GM12878 (cell line): ENCODE data around the gene RIPK4. TPM values are rescaled to one million over a fixed set of nuclear protein-coding genes. Genes with fewer than 3 reads are reported as not detected.

Experiments used
- ATAC-seq: fragments of 200-7000 bp; cut with Tn5 transposase; 3 replicates; pipeline ENCODE4 v1.9.1; 2020; ENCODE audit warnings: mild to moderate bottlenecking, moderate library complexity
- BruUV-seq: library from RNA; stranded (reverse); fragments of 400-500 nt; replicated peaks from 2 replicates; lab custom pipeline; 2021; lab: Mats Ljungman, UMichigan
- CTCF ChIA-PET: fragments of 300-600 bp; sonication (Branson Sonifier 250); formaldehyde crosslinking; extraction: SDS; loops from one replicate; lab custom pipeline; 2021; ENCODE audit warnings: inconsistent platforms; lab: Yijun Ruan, JAX
- POLR2A ChIA-PET: fragments of 350-600 bp; formaldehyde crosslinking; extraction: SDS; loops from one replicate; lab custom pipeline; 2021; ENCODE audit warnings: inconsistent platforms; lab: Charles Lee
- RAD21 ChIA-PET: fragments of 300-600 bp; sonication (Branson Sonifier 250); formaldehyde crosslinking; loops from one replicate; lab custom pipeline; 2023; ENCODE audit warnings: antibody characterized with exemption; ENCODE audit not compliant: unreplicated experiment; lab: Charles Lee
- SMC1A ChIA-PET: fragments of 300-600 bp; sonication (Branson Sonifier 250); formaldehyde crosslinking; loops from one replicate; lab custom pipeline; 2023; ENCODE audit not compliant: unreplicated experiment, uncharacterized antibody; lab: Charles Lee
- DNase-seq: peaks from one replicate; pipeline ENCODE4 v3.0.0-alpha.2; 2011; ENCODE audit warnings: low read depth, low spot score
- FAIRE-seq: peaks from 3 replicates; lab custom pipeline; 2011; peaks lifted over from hg19 to GRCh38; lab: Jason Lieb, UNC
- H2AFZ ChIP-seq: 2 replicates; pipeline ENCODE4 v1.6.0; 2011; ENCODE audit warnings: low read depth, low read length, control low read depth; ENCODE audit not compliant: control insufficient read depth
- H3K27ac ChIP-seq: 2 replicates; pipeline ENCODE4 v1.5.1; 2011; ENCODE audit warnings: control low read depth; ENCODE audit not compliant: control insufficient read depth, insufficient read depth
- H3K27me3 ChIP-seq, 2 experiments: replicated peaks in 1 of 2; 2 replicates each; pipeline versions ENCODE4 v1.6.0 to v1.6.1; 2011; ENCODE audit warnings: low read length in 1 of 2; ENCODE audit not compliant: control insufficient read depth in 2 of 2, insufficient read depth in 2 of 2
- H3K36me3 ChIP-seq, 2 experiments: 2 replicates each; pipeline ENCODE4 v1.5.1; 2011; ENCODE audit warnings: low read length in 1 of 2; ENCODE audit not compliant: control insufficient read depth in 2 of 2, insufficient read depth in 2 of 2
- H3K4me1 ChIP-seq: 2 replicates; pipeline ENCODE4 v1.6.1; 2011; ENCODE audit warnings: mild to moderate bottlenecking, low read length, moderate library complexity, mixed read lengths; ENCODE audit not compliant: control insufficient read depth, insufficient read depth
- H3K4me2 ChIP-seq: 2 replicates; pipeline ENCODE4 v1.6.0; 2011; ENCODE audit warnings: control low read depth; ENCODE audit not compliant: control insufficient read depth, insufficient read depth
- H3K4me3 ChIP-seq: fragments of 200-600 bp; sonication (generic); 2 replicates; pipeline ENCODE4 v1.5.1; 2016
- H3K79me2 ChIP-seq: 2 replicates; pipeline ENCODE4 v1.6.0; 2011; ENCODE audit warnings: low read length; ENCODE audit not compliant: control insufficient read depth, insufficient read depth
- H3K9ac ChIP-seq: 2 replicates; pipeline ENCODE4 v1.8.0; 2011; ENCODE audit warnings: low read length, control low read depth, mixed read lengths; ENCODE audit not compliant: control insufficient read depth, insufficient read depth
- H3K9me3 ChIP-seq: replicated peaks from 3 replicates; pipeline ENCODE4 v1.5.1; 2011; ENCODE audit warnings: mild to moderate bottlenecking, low read length; ENCODE audit not compliant: control insufficient read depth, insufficient read depth
- H4K20me1 ChIP-seq: 2 replicates; pipeline ENCODE4 v1.6.0; 2011; ENCODE audit not compliant: control insufficient read depth, insufficient read depth
- ATF3 ChIP-seq: IDR thresholded peaks from 2 replicates; pipeline ENCODE4 v1.6.1; 2011; ENCODE audit warnings: low read depth, mild to moderate bottlenecking, low read length, moderate library complexity, borderline replicate concordance; ENCODE audit errors: extremely low read depth
- BRCA1 ChIP-seq: IDR thresholded peaks from 2 replicates; pipeline ENCODE4 v1.6.1; 2011; ENCODE audit warnings: low read depth, low read length, improper control_type of control experiment
- CHD2 ChIP-seq: IDR thresholded peaks from 2 replicates; pipeline ENCODE4 v1.6.1; 2011; ENCODE audit warnings: low read depth, low read length, improper control_type of control experiment, borderline replicate concordance
- EGR1 ChIP-seq, 2 experiments: IDR thresholded peaks; 1 replicate in 1 of 2; 2 replicates in 1 of 2; pipeline ENCODE4 v1.6.1; 2011 to 2012; ENCODE audit warnings: low read depth in 2 of 2, low read length in 2 of 2, borderline replicate concordance in 1 of 2, mild to moderate bottlenecking in 1 of 2, moderate library complexity in 1 of 2
- IKZF2 ChIP-seq, 2 experiments: fragments of 450-650 bp; IDR thresholded peaks; 2 replicates each; pipeline ENCODE4 v1.6.1; 2017; ENCODE audit warnings: mild to moderate bottlenecking in 2 of 2, moderate library complexity in 2 of 2
- MTA2 ChIP-seq: fragments of 450-650 bp; IDR thresholded peaks from 2 replicates; pipeline ENCODE4 v1.6.1; 2016; ENCODE audit warnings: low read depth, mild to moderate bottlenecking, moderate library complexity
- MYB ChIP-seq: fragments of 150-350 bp; IDR thresholded peaks from 2 replicates; pipeline ENCODE4 v1.6.1; 2014; ENCODE audit warnings: mild to moderate bottlenecking, low read depth, low read length, borderline replicate concordance
- NFYB ChIP-seq: IDR thresholded peaks from 2 replicates; pipeline ENCODE4 v1.6.1; 2011; ENCODE audit warnings: low read depth, mild to moderate bottlenecking, low read length, improper control_type of control experiment, moderate library complexity; ENCODE audit not compliant: insufficient read depth
- NKRF ChIP-seq: fragments of 450-650 bp; conservative IDR thresholded peaks from 2 replicates; pipeline ENCODE4 v1.6.1; 2017; ENCODE audit warnings: mild to moderate bottlenecking, moderate library complexity
- RUNX3 ChIP-seq: IDR thresholded peaks from 2 replicates; pipeline ENCODE4 v1.6.1; 2012; ENCODE audit warnings: low read length, inconsistent platforms
- SMARCA5 ChIP-seq: fragments of 450-650 bp; IDR thresholded peaks from 2 replicates; pipeline ENCODE4 v1.6.1; 2017; ENCODE audit warnings: mild to moderate bottlenecking
- TCF7 ChIP-seq: IDR thresholded peaks from 2 replicates; pipeline ENCODE4 v1.6.1; 2014; ENCODE audit warnings: antibody characterized with exemption, borderline replicate concordance
- ZBTB11 ChIP-seq: fragments of 450-650 bp; formaldehyde crosslinking; IDR thresholded peaks from 2 replicates; pipeline ENCODE4 v1.5.0; 2022; ENCODE audit warnings: mild to moderate bottlenecking, missing genetic modification characterization
- ZNF384 ChIP-seq: IDR thresholded peaks from 2 replicates; pipeline ENCODE4 v1.6.1; 2012; ENCODE audit warnings: low read depth, mild to moderate bottlenecking, low read length, improper control_type of control experiment, borderline replicate concordance
- WGBS: methylation state at CpG from one replicate; pipeline ENCODE4 v1.1.6; 2016; ENCODE audit warnings: low lambda C conversion rate; ENCODE audit not compliant: insufficient replicate concordance, insufficient coverage; ENCODE audit errors: missing lambda C conversion rate; 5-methylcytosine and 5-hydroxymethylcytosine counted together
- in situ Hi-C: fragments of 300-500 bp; cut with MboI; formaldehyde crosslinking; loops from 9 replicates; pipeline ENCODE4 v1.14.3; 2018; ENCODE audit warnings: mixed read lengths
- intact Hi-C: fragments of 100-400 bp; cut with micrococcal nuclease; formaldehyde crosslinking; loops from one replicate; pipeline ENCODE4 v1.14.2; 2022; ENCODE audit not compliant: unreplicated experiment
- polyA plus RNA-seq, 11 experiments: library from polyadenylated mRNA; depleted of rRNA in 4 of 11; unstranded in 6 of 11; stranded (reverse) in 5 of 11; fragments of >200 nt; fragmentation: Nextera tagmentation in 4 of 11; fragmentation: Illumina TruSeq in 1 of 11; extraction: Ambion mirVana in 4 of 11; extraction: Trizol in 1 of 11; gene quantifications; 1 replicate in 1 of 11; 2 replicates in 10 of 11; pipeline versions ENCODE4 v1.2.1 to v1.2.3, GENCODE V29; 2011 to 2016; ENCODE audit warnings: inconsistent platforms in 2 of 11, missing spikeins in 2 of 11, low read depth in 1 of 11
- total RNA-seq, 4 experiments: library from RNA; depleted of rRNA in 3 of 4; stranded (reverse); fragments of >200 nt in 3 of 4; fragmentation: Illumina TruSeq in 1 of 4; extraction: Trizol in 1 of 4; gene quantifications; 2 replicates each; pipeline versions ENCODE4 v1.2.1 to v1.2.3, GENCODE V29; 2013 to 2021

The RIPK4 gene
- total and polyA plus RNA-seq, 10 of the 15 experiments (the other 5 are each of a cell fraction or from before 2014, with no cell fraction given), result 0.05 TPM; not detected in 9

GRCh38 chr21:41763398-41763931, 3.4 kb downstream of the RIPK4 start:
- in situ Hi-C loops, result no loop called here
- ChIA-PET RAD21 (interaction anchor here (2.9 kb wide), 1 partner anchor 151 kb away, joined by 9 read pairs; no protein-coding TSS in a partner anchor), POLR2A (no interaction called here), SMC1A (no interaction called here), CTCF (interaction anchor here (0.8 to 1.3 kb wide), 2 partner anchors 15 to 150 kb away, joined by 3 read pairs; no protein-coding TSS in a partner anchor)
- intact Hi-C loops, result no loop called here
- Histone ChIP-seq H3K4me3 (no peak overlapping the region), H3K4me1 (no peaks in the 10 kb centered on the region), H3K27me3 (peaks cover 19 to 30% of the 10 kb centered on the region in 2 experiments), H3K36me3 (no peaks in the 10 kb centered on the region), H3K27ac (no peak overlapping the region), H3K79me2 (no peaks in the 10 kb centered on the region), H4K20me1 (no peaks in the 10 kb centered on the region), H3K9ac (no peak overlapping the region), H2AFZ (no peak overlapping the region), H3K4me2 (no peak overlapping the region), H3K9me3 (no peaks in the 10 kb centered on the region; the same call in 1 of the 3 replicates)
- BruUV-seq, result no TSS peak
- FAIRE-seq (no peak), ATAC-seq (no peak), DNase-seq (no peak)
- WGBS, result 46% methylated on average over 21 of the region's 21 CpGs
- no peak for TF ChIP-seq EGR1 (IDR thresholded peaks at IDR 0.05; ENCODE audit: borderline replicate concordance in 1 of 2, low read depth in 2 of 2, low read length in 2 of 2)
- no peak for TF ChIP-seq NFYB
- no peak for TF ChIP-seq ATF3
- TF ChIP-seq BRCA1, result no peak
- no peak for TF ChIP-seq ZBTB11 (CRISPR knock-in tag)
- no peak for TF ChIP-seq SMARCA5
- TF ChIP-seq IKZF2 (IDR thresholded peaks at IDR 0.05), result no peak
- TF ChIP-seq CHD2, result no peak
- no peak for TF ChIP-seq NKRF
- no peak for TF ChIP-seq MYB
- TF ChIP-seq RUNX3, result no peak
- TF ChIP-seq MTA2, result no peak
- TF ChIP-seq ZNF384, result no peak
- TF ChIP-seq TCF7, result no peak
